Adrenal gland (tissue), 5 donors: ENCODE results near the gene GAK.

ENCODE experiments used
- POLR2A ChIP-seq, 2 donors: fragments of 450-650 bp; IDR thresholded peaks; one replicate each; pipeline ENCODE4 v1.6.1; 2017; ENCODE audit warnings: antibody characterized with exemption in 2 of 2, mild to moderate bottlenecking in 2 of 2, moderate library complexity in 1 of 2
- TF ChIP-seq, protein P1 (sequence below), 6 experiments: fragments of 450-650 bp in 4 of 6; fragments of 200-600 bp in 2 of 6; sonication (generic) in 1 of 6; IDR thresholded peaks; 1 replicate in 5 of 6; 2 replicates in 1 of 6; pipeline versions ENCODE4 v1.5.1 to v1.8.0; 2016 to 2021; ENCODE audit warnings: antibody characterized with exemption in 6 of 6, mild to moderate bottlenecking in 2 of 6, moderate library complexity in 1 of 6
- donor health status: DM: no; HTN: no; CAD: no.

DNA sequence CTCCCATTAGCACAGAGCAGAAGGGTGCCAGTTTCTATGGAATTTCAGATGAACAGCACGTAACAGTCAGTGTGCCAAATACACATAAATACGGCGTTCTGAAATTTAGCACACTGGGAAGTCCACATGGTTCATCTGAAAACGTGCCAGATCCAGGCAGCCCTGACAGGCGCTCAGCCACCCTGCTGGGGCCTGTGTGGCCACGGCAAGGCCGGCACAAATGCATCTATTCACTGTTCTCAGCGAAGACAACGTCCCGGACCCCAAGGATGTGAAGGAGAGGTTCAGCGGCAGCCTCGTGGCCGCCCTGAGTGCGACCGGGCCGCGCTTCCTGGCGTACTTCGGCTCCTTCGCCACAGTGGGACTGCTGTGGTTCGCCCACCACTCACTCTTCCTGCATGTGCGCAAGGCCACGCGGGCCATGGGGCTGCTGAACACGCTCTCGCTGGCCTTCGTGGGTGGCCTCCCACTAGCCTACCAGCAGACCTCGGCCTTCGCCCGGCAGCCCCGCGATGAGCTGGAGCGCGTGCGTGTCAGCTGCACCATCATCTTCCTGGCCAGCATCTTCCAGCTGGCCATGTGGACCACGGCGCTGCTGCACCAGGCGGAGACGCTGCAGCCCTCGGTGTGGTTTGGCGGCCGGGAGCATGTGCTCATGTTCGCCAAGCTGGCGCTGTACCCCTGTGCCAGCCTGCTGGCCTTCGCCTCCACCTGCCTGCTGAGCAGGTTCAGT lies 25.6 kb upstream of the GAK start:
- TF ChIP-seq, protein P1, sequence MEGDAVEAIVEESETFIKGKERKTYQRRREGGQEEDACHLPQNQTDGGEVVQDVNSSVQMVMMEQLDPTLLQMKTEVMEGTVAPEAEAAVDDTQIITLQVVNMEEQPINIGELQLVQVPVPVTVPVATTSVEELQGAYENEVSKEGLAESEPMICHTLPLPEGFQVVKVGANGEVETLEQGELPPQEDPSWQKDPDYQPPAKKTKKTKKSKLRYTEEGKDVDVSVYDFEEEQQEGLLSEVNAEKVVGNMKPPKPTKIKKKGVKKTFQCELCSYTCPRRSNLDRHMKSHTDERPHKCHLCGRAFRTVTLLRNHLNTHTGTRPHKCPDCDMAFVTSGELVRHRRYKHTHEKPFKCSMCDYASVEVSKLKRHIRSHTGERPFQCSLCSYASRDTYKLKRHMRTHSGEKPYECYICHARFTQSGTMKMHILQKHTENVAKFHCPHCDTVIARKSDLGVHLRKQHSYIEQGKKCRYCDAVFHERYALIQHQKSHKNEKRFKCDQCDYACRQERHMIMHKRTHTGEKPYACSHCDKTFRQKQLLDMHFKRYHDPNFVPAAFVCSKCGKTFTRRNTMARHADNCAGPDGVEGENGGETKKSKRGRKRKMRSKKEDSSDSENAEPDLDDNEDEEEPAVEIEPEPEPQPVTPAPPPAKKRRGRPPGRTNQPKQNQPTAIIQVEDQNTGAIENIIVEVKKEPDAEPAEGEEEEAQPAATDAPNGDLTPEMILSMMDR (IDR thresholded peaks at IDR 0.05) = no peak
- no peak for TF ChIP-seq POLR2A (IDR thresholded peaks at IDR 0.05)
